T-helper 2 cell (primary cell): ENCODE measurements around the gene NID2.

Experiments used
- DNase-seq, 5 experiments: peaks; one replicate each; pipeline versions ENCODE4 v3.0.0 to v3.0.0-alpha.2; 2012 to 2022
- total RNA-seq, 2 donors: gene quantifications; one replicate each; lab custom pipeline; 2026; lab: John Stamatoyannopoulos, UW

NID2 gene, protein sequence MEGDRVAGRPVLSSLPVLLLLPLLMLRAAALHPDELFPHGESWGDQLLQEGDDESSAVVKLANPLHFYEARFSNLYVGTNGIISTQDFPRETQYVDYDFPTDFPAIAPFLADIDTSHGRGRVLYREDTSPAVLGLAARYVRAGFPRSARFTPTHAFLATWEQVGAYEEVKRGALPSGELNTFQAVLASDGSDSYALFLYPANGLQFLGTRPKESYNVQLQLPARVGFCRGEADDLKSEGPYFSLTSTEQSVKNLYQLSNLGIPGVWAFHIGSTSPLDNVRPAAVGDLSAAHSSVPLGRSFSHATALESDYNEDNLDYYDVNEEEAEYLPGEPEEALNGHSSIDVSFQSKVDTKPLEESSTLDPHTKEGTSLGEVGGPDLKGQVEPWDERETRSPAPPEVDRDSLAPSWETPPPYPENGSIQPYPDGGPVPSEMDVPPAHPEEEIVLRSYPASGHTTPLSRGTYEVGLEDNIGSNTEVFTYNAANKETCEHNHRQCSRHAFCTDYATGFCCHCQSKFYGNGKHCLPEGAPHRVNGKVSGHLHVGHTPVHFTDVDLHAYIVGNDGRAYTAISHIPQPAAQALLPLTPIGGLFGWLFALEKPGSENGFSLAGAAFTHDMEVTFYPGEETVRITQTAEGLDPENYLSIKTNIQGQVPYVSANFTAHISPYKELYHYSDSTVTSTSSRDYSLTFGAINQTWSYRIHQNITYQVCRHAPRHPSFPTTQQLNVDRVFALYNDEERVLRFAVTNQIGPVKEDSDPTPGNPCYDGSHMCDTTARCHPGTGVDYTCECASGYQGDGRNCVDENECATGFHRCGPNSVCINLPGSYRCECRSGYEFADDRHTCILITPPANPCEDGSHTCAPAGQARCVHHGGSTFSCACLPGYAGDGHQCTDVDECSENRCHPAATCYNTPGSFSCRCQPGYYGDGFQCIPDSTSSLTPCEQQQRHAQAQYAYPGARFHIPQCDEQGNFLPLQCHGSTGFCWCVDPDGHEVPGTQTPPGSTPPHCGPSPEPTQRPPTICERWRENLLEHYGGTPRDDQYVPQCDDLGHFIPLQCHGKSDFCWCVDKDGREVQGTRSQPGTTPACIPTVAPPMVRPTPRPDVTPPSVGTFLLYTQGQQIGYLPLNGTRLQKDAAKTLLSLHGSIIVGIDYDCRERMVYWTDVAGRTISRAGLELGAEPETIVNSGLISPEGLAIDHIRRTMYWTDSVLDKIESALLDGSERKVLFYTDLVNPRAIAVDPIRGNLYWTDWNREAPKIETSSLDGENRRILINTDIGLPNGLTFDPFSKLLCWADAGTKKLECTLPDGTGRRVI (N-terminal part only)
- total RNA-seq = 0 to 0.74 reads per million in 2 donors

DNA sequence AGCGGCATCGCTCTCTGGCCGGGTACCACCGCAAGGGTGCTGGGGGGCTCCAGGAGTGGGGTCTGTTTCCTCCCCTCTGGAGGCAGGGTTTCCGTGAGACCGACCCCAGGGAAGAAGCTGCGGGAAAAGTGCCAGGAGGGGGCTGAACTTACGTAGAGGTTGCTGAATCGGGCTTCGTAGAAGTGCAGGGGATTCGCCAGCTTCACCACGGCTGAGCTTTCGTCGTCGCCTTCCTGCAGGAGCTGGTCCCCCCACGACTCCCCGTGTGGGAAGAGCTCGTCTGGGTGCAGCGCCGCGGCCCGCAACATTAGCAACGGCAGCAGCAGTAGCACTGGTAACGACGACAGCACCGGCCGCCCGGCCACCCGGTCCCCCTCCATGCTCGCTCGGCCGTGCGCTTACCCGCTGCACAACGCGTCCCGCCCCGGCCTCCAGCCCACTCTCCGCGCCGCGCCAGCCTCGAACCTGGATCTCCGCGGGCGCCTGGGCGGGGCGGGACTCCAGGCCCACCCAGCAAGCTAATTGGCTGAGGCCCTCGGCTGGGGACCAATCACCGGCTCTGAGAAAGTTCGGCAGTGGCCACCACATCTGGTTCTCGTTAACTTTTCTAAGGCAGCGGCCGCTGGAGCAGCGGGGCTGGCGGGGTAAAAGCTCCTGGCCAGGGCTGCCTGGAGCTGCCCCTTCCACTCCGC, at the start of gene NID2:
NID2 (minus strand) TSS at position 445 of the 692 bp plus-strand sequence; CDS start at position 380, 65 bp downstream.
- DNase-seq = peak in 3 of 5 experiments; percentile 32 to 68 (median 45)

DNA sequence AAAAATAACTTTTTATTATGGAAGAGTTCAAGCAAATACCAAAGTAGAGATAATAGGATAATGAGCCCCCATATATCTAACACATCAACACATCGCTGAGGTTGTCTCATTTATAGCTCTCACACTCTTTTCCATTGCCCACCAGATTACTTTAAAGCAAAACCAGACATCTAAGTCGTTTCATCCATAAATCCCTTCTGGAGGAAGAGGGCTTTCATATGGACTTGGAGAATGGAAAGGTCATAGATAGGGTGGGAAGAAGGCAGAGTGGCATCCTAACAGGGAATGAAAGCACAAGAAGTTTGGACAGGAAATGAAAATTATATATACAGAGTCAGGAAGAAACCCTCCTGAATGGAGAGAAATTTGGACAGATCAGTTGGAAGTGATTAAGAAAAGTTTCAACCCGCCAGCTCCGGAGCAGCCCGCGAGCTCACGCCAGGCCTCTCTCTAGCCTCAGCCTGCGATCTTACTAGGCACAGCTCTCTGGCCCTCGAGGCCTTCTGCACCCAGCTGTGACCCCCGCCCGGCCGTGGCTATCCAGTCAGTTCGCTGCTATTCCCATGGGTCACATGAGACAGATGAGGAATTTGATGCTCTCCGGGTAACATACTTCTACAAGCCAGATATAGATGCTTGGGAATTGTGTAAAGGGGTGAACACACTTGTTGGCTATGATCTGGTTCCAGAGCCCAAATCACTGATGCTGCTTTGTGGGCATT, 48.4 kb upstream of the NID2 start:
- DNase-seq = no peak

DNA sequence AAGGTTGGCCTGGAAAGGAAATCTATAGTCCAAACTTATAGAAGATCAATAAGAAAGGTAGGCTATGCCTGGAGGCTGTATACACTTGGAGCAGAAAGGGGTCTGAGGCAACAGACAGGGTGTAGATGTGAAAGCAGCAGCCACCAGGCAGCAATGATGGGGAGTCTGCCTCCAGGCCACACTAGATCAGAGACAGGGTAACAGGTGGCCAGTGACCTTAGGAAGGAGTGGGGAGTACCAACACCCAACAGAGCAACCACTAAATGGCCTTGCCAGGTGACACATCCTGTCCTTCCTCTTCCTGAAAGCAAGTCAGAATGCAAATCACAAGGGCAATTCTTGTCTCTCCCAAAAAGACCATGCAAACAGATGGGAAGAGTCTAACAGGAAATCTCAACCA, 46.4 kb upstream of the NID2 start:
- DNase-seq = no peak

DNA sequence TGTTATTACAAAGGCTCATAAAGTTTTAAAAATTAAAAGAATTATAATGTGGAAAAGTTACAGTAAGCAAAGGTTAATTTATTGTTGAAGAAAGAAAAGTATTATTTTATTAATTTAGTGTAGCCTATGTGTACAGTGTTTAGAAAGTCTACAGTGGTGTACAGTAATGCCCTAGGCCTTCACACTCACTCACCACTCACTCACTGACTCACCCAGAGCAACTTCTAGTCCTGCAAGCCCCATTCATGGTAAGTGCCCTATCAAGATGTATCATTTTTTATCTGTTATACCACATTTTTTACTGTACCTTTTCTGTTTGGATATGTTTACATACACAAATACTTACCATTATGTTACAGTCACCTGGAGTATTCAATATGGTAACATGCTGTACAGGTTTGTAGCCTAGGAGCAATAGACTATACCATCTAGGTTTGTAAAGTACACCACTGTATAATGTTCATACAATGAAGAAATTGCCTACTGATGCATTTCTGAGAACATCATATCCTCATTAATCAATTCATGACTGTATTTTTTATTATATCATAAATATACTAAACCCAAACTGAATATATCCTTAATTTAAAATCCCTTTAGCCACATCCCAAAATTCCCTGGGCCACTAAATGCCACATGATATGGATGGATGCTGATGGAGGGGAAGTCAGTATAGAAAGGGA, 43.6 kb upstream of the NID2 start:
- DNase-seq = no peak

DNA sequence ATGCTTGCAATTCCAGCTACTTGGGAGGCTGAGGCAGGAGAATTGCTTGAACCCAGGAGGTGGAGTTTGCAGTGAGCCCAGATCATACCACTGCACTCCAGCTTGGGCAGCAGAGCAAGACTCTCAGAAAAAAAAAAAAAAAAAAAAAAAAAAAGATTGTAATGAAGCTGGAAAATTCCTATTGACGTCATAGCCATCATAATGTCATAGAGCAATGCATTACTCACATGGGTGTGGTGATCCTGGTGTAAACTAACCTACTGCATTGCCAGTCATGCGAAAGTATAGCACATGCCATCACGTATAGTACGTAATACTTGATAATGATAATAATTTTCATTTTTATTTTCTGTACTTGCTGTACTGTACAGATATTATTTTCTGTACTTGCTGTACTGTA, 42.7 kb upstream of the NID2 start:
- no peak for DNase-seq

- DNase-seq = no peak
Observed at GRCh38 chr14:52110441-52111086, 41.7 kb upstream of the NID2 start.

GRCh38 chr14:52108823-52109222, 40.0 kb upstream of the NID2 start:
- no peak for DNase-seq

DNA sequence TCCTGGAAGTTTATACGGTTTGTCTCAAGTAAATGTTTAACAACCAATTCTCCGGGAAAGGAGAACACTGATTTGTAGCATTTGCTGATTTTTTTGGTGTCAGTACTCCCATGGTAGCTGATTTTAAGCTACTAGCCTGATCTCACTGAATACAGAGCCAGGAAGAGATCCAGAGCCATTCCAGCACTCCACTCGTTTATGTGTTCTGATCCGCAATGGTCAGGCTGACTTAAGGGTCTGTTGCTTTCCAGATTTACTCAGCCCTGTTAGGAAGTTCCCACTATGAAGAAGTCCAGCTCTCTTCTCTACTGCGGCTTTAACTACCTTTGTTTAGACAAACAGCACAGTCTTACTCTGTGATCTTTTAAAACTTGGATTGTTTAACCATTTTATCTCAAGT, 38.0 kb upstream of the NID2 start:
- DNase-seq = no peak

GRCh38 chr14:52103416-52103815, 34.6 kb upstream of the NID2 start:
- no peak for DNase-seq

- no peak for DNase-seq
Observed at GRCh38 chr14:52095794-52096193, 26.9 kb upstream of the NID2 start.

DNA sequence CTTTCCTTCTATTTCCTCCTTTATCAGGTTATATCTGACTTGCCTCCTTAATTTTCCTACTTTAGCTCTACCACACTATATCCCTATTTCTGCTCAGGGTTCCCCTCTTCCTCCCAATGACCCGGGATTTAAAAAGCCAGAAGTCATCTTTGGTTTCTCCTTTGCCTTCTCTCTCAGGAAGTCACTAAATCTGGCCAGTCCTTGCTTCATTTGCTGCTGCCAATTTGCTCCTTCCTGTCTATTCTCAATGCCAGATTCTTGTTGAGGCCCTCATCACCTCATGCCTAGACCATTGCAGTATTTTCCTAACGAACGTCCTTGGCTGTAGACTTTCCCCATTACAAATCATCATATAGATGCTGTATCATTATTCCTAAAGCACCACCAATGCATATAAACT, 26.5 kb upstream of the NID2 start:
- no peak for DNase-seq

GRCh38 chr14:52094546-52095271, 25.9 kb upstream of the NID2 start:
- no peak for DNase-seq

DNA sequence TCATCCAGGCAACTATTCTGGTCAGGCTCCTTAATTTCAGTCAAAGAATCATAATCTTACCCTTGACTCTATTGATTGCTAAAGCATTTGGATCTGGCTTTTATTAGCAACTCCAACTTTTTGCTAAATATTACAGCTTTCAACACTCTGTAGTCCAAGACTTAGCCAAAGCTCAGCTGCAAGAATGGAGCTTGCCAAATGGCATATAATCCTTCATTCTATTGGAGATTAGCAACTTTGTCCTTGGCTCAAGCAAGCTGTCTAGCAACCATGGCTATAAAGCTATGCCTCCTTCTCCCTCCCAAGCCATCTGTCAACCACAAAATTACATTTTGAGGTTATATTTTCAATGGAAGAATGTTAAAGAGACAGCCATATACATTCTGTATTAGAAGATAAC, 23.1 kb upstream of the NID2 start:
- DNase-seq = no peak

DNA sequence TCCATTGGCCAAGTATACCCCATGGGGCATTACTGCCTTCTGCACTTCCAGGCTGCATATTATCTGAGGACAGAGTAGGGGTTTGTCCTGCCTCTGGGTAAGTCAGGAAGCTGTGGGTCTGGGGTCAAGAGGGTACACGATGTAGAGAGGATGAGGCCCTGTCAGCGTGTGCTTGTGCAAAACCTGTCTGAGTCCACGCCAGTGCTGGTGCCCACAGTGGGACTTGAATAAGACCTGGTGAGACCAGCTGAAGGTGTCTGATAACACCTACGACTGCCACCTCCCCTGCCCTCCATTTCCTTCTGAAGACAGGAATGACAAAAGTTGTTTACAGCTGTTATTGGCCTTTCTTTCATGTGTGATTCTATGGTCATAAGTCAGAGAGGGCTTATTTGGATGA, 22.1 kb upstream of the NID2 start:
- DNase-seq = no peak

DNA sequence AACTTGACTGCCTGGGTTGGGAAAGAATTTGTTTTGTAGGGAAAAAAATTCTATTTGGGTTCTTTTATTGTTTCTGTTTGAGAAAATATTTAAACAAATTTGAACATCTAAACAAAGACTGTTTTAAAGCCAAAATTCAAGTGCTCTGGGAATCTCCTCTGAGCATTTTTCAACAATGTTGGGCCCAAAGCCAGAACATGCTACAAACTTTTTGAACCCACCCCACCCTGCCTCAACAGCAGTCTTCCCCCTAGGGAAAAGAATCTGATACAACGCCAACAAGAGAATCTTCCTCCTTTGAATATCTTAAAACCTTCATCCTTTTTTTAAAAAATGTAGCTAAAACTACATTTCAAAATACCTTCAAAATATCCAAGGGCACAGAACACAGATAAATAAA, 20.4 kb upstream of the NID2 start:
- DNase-seq = no peak

DNA sequence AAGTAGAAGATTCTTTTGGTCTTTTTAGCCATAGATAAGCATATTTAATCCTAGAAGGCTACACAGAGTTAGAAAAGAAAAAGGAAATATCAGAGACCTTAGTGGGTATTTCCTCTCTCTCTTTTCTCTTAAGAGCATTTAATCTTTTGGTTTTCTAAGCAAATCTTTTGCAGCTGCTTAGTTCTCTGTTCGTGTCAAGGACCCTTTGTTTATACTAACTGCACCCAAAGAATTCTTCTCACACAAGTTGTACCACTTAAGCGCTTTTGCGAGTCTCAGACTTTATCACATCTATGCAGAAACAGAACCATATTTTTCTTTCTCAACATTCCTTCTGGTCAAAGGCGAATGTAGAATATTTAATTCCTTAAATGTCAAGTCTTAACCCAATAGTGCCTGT, 17.9 kb upstream of the NID2 start:
- DNase-seq = no peak

- DNase-seq = no peak
Observed at GRCh38 chr14:52082903-52083302, 14.0 kb upstream of the NID2 start.

- no peak for DNase-seq
Observed at GRCh38 chr14:52081964-52082363, 13.1 kb upstream of the NID2 start.
